ENCODE data around the gene SINHCAF. TPM values are rescaled to one million over a fixed set of nuclear protein-coding genes. Genes with fewer than 3 reads are reported as not detected.

SINHCAF gene
- total and polyA plus RNA-seq, 4 donors, result 3.7 to 23.6 (median 14.4) TPM

- no peak for ATAC-seq (ENCODE audit: low FRiP score)
- no peak for DNase-seq
- Histone ChIP-seq H3K4me3 (ENCODE audit: low read length in 2 of 2) (no peak overlapping the region), H3K9me3 (ENCODE audit: control insufficient read depth, low read length) (no peaks in the 10 kb centered on the region), H3K4me1 (ENCODE audit: control insufficient read depth in 1 of 2, insufficient read depth in 2 of 2, low read length in 2 of 2) (no peaks in the 10 kb centered on the region), H3K27ac (ENCODE audit: low read depth in 1 of 2, low read length in 2 of 2) (no peak overlapping the region), H3K27me3 (ENCODE audit: control insufficient read depth in 1 of 2, insufficient read depth in 2 of 2, low read length in 1 of 2) (no peaks in the 10 kb centered on the region), H3K36me3 (ENCODE audit: control insufficient read depth in 1 of 2, insufficient read depth in 2 of 2, low read length in 1 of 2) (no peaks in the 10 kb centered on the region)
- intact Hi-C loops (cut with DNase I), result no loop called here
- WGBS, 2 donors, result 91 to 92% methylated on average over 8 of the region's 8 CpGs
These were observed 17.2 kb upstream of the SINHCAF start for GRCh38 chr12:31343139-31343538.

DNA sequence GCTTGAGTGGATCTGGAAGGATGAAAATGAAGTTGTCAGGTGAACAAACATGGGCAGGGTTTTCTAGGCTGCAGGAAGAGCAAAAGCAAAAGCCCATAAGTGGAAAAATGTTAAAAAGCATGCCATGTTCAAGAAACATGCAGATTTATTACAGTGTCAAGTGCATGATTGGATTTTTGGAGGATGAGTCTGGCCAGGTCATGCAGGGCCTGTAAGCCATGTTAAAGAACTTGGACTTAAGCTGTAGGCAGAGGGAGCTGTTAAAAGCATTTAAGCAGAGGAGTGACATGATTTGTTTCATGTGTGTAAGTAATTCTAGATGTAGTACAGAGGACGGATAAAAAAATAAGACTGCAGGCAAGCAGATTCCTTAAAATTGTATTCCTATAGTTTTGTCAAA is 16.3 kb upstream of the SINHCAF start:
- intact Hi-C loops (cut with DNase I), result no loop called here
- H3K27ac ChIP-seq (ENCODE audit: low read depth in 1 of 2, low read length in 2 of 2), result no peak overlapping the region

GRCh38 chr12:31339831-31340622 is 14.1 kb upstream of the SINHCAF start:
- intact Hi-C loops (cut with DNase I), result no loop called here
- H3K27me3 ChIP-seq (ENCODE audit: control insufficient read depth in 1 of 2, insufficient read depth in 2 of 2, low read length in 1 of 2), result no peaks in the 10 kb centered on the region
- WGBS, 2 donors, result 73 to 78% methylated on average over 10 of the region's 10 CpGs
- H3K4me3 ChIP-seq (ENCODE audit: low read length in 2 of 2), result no peak overlapping the region
- H3K4me1 ChIP-seq (ENCODE audit: control insufficient read depth in 1 of 2, insufficient read depth in 2 of 2, low read length in 2 of 2), result no peaks in the 10 kb centered on the region
- ATAC-seq (ENCODE audit: low FRiP score), result no peak
- no peaks in the 10 kb centered on the region for H3K36me3 ChIP-seq (ENCODE audit: control insufficient read depth in 1 of 2, insufficient read depth in 2 of 2, low read length in 1 of 2)
- no peak for DNase-seq
- no peaks in the 10 kb centered on the region for H3K9me3 ChIP-seq (ENCODE audit: control insufficient read depth, low read length)
- no peak overlapping the region for H3K27ac ChIP-seq (ENCODE audit: low read depth in 1 of 2, low read length in 2 of 2)

More for the DNA sequence above, 16.3 kb upstream of the SINHCAF start:
- H3K27me3 ChIP-seq (ENCODE audit: control insufficient read depth in 1 of 2, insufficient read depth in 2 of 2, low read length in 1 of 2), result no peaks in the 10 kb centered on the region
- ATAC-seq (ENCODE audit: low FRiP score), result no peak
- no peaks in the 10 kb centered on the region for H3K4me1 ChIP-seq (ENCODE audit: control insufficient read depth in 1 of 2, insufficient read depth in 2 of 2, low read length in 2 of 2)
- no peaks in the 10 kb centered on the region for H3K9me3 ChIP-seq (ENCODE audit: control insufficient read depth, low read length)
- no peak for DNase-seq
- H3K36me3 ChIP-seq (ENCODE audit: control insufficient read depth in 1 of 2, insufficient read depth in 2 of 2, low read length in 1 of 2), result no peaks in the 10 kb centered on the region
- WGBS, 2 donors, result 77 to 84% methylated on average over 1 of the region's 1 CpG
- no peak overlapping the region for H3K4me3 ChIP-seq (ENCODE audit: low read length in 2 of 2)

DNA sequence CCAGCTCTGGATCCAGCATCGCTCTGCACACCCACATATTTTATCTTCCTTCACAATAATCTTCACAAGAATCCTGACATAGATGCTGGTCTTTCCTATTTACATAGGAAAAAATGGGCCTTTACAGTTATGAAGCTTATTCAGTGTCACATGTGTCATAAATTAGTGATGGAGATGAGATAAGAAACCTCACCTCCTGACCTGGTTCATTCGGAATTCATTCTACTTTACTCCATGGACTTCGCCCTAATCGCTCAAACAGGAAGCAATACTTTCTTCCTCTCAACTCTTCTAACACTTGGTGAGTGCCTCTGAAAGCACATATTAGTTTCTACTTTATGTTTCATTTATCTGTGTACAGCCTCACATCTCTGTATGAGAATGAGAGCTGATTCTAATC is 12.0 kb upstream of the SINHCAF start:
- H3K27me3 ChIP-seq (ENCODE audit: control insufficient read depth in 1 of 2, insufficient read depth in 2 of 2, low read length in 1 of 2), result no peaks in the 10 kb centered on the region
- intact Hi-C loops (cut with DNase I), result no loop called here
- no peaks in the 10 kb centered on the region for H3K36me3 ChIP-seq (ENCODE audit: control insufficient read depth in 1 of 2, insufficient read depth in 2 of 2, low read length in 1 of 2)
- 72 to 75% methylated on average over 4 of the region's 4 CpGs for WGBS, 2 donors
- ATAC-seq (ENCODE audit: low FRiP score) (no peak), DNase-seq (no peak)
- no peak overlapping the region for H3K4me3 ChIP-seq (ENCODE audit: low read length in 2 of 2)
- no peaks in the 10 kb centered on the region for H3K4me1 ChIP-seq (ENCODE audit: control insufficient read depth in 1 of 2, insufficient read depth in 2 of 2, low read length in 2 of 2)
- H3K9me3 ChIP-seq (ENCODE audit: control insufficient read depth, low read length), result no peaks in the 10 kb centered on the region
- no peak overlapping the region for H3K27ac ChIP-seq (ENCODE audit: low read depth in 1 of 2, low read length in 2 of 2)

GRCh38 chr12:31331242-31331641 is 5.3 kb upstream of the SINHCAF start:
- H3K4me3 ChIP-seq (ENCODE audit: low read length in 2 of 2), result no peak overlapping the region
- no peaks in the 10 kb centered on the region for H3K4me1 ChIP-seq (ENCODE audit: control insufficient read depth in 1 of 2, insufficient read depth in 2 of 2, low read length in 2 of 2)
- H3K9me3 ChIP-seq (ENCODE audit: control insufficient read depth, low read length), result no peaks in the 10 kb centered on the region
- no peaks in the 10 kb centered on the region for H3K36me3 ChIP-seq (ENCODE audit: control insufficient read depth in 1 of 2, insufficient read depth in 2 of 2, low read length in 1 of 2)
- H3K27me3 ChIP-seq (ENCODE audit: control insufficient read depth in 1 of 2, insufficient read depth in 2 of 2, low read length in 1 of 2), result no peaks in the 10 kb centered on the region
- DNase-seq (no peak), ATAC-seq (ENCODE audit: low FRiP score) (no peak)
- H3K27ac ChIP-seq (ENCODE audit: low read depth in 1 of 2, low read length in 2 of 2), result no peak overlapping the region
- intact Hi-C loops (cut with DNase I), result no loop called here
- 63 to 69% methylated on average over 4 of the region's 4 CpGs for WGBS, 2 donors

GRCh38 chr12:31326736-31327659 is 1.0 kb upstream of the SINHCAF start:
- Histone ChIP-seq H3K36me3 (ENCODE audit: control insufficient read depth in 1 of 2, insufficient read depth in 2 of 2, low read length in 1 of 2) (no peaks in the 10 kb centered on the region), H3K9me3 (ENCODE audit: control insufficient read depth, low read length) (no peaks in the 10 kb centered on the region), H3K27ac (ENCODE audit: low read depth in 1 of 2, low read length in 2 of 2) (peak overlapping the region in 1 of 2 donors; percentile 37), H3K27me3 (ENCODE audit: control insufficient read depth in 1 of 2, insufficient read depth in 2 of 2, low read length in 1 of 2) (no peaks in the 10 kb centered on the region), H3K4me3 (ENCODE audit: low read length in 2 of 2) (peak overlapping the region; percentile 64 to 72), H3K4me1 (ENCODE audit: control insufficient read depth in 1 of 2, insufficient read depth in 2 of 2, low read length in 2 of 2) (no peaks in the 10 kb centered on the region)
- 22 to 24% methylated on average over 20 of the region's 20 CpGs for WGBS, 2 donors
- intact Hi-C loops (cut with DNase I), result no loop called here
- DNase-seq (no peak), ATAC-seq (ENCODE audit: low FRiP score) (no peak)

DNA sequence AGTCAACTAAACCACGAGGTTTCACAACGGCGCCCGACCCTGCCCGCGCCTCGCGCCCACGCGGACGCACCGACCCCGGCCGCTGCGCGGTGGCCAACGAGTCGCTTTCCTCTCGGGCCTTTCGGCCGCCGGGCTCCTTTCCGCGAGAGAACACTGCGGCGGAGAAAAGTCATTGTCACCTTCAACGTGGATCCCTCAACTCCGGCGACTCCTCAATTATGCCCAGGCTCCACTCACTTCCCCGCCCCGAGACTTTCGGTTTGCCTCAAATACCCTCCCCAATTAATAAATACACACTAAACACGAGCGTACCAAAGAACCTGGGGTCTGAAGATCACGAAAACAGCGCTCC is 450 bp downstream of the SINHCAF start:
- Histone ChIP-seq H3K4me1 (ENCODE audit: control insufficient read depth in 1 of 2, insufficient read depth in 2 of 2, low read length in 2 of 2) (no peaks in the 10 kb centered on the region), H3K27me3 (ENCODE audit: control insufficient read depth in 1 of 2, insufficient read depth in 2 of 2, low read length in 1 of 2) (no peaks in the 10 kb centered on the region), H3K9me3 (ENCODE audit: control insufficient read depth, low read length) (no peaks in the 10 kb centered on the region), H3K4me3 (ENCODE audit: low read length in 2 of 2) (peak overlapping the region; percentile 64 to 73), H3K36me3 (ENCODE audit: control insufficient read depth in 1 of 2, insufficient read depth in 2 of 2, low read length in 1 of 2) (no peaks in the 10 kb centered on the region), H3K27ac (ENCODE audit: low read depth in 1 of 2, low read length in 2 of 2) (no peak overlapping the region)
- ATAC-seq (ENCODE audit: low FRiP score) (peak; percentile 34), DNase-seq (peak in 1 of 2 donors; percentile 49)
- WGBS, 2 donors, result 1% methylated on average over 36 of the region's 36 CpGs
- intact Hi-C loops (cut with DNase I), result no loop called here

DNA sequence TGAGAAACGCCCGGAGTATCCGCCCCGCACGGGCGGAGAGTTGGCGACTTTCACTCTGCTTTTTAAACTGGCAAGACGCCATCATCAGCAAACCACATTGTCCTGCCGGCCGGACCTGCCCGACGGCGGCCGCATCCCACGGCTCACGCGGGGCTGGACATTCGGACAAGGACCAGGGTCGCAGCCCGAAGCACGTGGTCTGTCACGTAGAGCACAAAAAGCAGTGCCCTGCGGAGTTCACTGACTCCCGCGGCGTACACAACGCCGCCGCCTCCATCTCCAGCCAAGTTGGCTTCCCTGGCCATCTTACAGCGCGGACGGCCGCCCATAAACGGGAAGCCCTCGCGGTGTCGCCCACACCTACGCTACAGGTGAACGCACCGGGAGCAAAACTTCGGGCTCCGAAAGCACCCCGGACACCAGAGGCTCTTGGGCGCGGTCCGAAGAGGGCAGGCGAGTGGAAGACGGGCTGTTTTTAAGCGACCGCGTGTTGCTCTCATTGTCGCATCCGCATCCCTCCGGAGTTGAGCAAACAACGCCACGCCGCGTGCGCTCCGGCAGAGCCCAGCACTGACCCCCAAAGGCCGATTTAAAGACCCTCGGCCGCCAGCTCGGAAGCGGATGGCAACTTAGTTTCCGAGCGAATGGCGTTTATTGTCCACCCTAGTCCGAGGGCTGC is 966 bp downstream of the SINHCAF start:
- Histone ChIP-seq H3K4me3 (ENCODE audit: low read length in 2 of 2) (peak overlapping the region; percentile 64 to 73), H3K9me3 (ENCODE audit: control insufficient read depth, low read length) (no peaks in the 10 kb centered on the region), H3K27me3 (ENCODE audit: control insufficient read depth in 1 of 2, insufficient read depth in 2 of 2, low read length in 1 of 2) (no peaks in the 10 kb centered on the region), H3K36me3 (ENCODE audit: control insufficient read depth in 1 of 2, insufficient read depth in 2 of 2, low read length in 1 of 2) (no peaks in the 10 kb centered on the region), H3K4me1 (ENCODE audit: control insufficient read depth in 1 of 2, insufficient read depth in 2 of 2, low read length in 2 of 2) (no peaks in the 10 kb centered on the region), H3K27ac (ENCODE audit: low read depth in 1 of 2, low read length in 2 of 2) (peak overlapping the region in 1 of 2 donors; percentile 20)
- intact Hi-C loops (cut with DNase I), result no loop called here
- WGBS, 2 donors, result 0% methylated on average over 69 of the region's 69 CpGs
- peak; percentile 68 to 84 for DNase-seq
- peak; percentile 64 for ATAC-seq (ENCODE audit: low FRiP score)

Measured in aorta (tissue), 5 donors.